ENCODE measurements around the gene GPHN. TPM values are rescaled to one million over a fixed set of nuclear protein-coding genes. Genes with fewer than 3 reads are reported as not detected.

The GPHN gene
- total and polyA plus RNA-seq, 2 of the 8 experiments (the other 6 are each of a cell fraction or from before 2014, with no cell fraction given): 6.0 to 16.0 TPM

- TF ChIP-seq, protein P1, sequence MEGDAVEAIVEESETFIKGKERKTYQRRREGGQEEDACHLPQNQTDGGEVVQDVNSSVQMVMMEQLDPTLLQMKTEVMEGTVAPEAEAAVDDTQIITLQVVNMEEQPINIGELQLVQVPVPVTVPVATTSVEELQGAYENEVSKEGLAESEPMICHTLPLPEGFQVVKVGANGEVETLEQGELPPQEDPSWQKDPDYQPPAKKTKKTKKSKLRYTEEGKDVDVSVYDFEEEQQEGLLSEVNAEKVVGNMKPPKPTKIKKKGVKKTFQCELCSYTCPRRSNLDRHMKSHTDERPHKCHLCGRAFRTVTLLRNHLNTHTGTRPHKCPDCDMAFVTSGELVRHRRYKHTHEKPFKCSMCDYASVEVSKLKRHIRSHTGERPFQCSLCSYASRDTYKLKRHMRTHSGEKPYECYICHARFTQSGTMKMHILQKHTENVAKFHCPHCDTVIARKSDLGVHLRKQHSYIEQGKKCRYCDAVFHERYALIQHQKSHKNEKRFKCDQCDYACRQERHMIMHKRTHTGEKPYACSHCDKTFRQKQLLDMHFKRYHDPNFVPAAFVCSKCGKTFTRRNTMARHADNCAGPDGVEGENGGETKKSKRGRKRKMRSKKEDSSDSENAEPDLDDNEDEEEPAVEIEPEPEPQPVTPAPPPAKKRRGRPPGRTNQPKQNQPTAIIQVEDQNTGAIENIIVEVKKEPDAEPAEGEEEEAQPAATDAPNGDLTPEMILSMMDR (IDR thresholded peaks at IDR 0.05; ENCODE audit: control extremely low read depth in 1 of 3, insufficient read depth in 1 of 3, low read depth in 1 of 3, low read length in 3 of 3): no peak
- TF ChIP-seq SP1 (IDR thresholded peaks at IDR 0.05; ENCODE audit: low read depth, low read length) (no peak), POLR2AphosphoS5 (IDR thresholded peaks at IDR 0.05; ENCODE audit: low read depth, low read length) (no peak), JUND (IDR thresholded peaks at IDR 0.05; ENCODE audit: low read length) (no peak), EGR1 (IDR thresholded peaks at IDR 0.05; ENCODE audit: borderline replicate concordance, low read depth, low read length) (no peak), SIX5 (IDR thresholded peaks at IDR 0.05; ENCODE audit: low read depth, low read length) (no peak), RBBP5 (IDR thresholded peaks at IDR 0.05; ENCODE audit: borderline replicate concordance, low read depth, low read length) (no peak), RNF2 (IDR thresholded peaks at IDR 0.05; ENCODE audit: borderline replicate concordance, low read depth, low read length, missing control alignments, poor library complexity, severe bottlenecking) (no peak), TAF7 (optimal IDR thresholded peaks at IDR 0.05; ENCODE audit: borderline replicate concordance, low read depth, low read length) (no peak), PHF8 (conservative IDR thresholded peaks at IDR 0.05; ENCODE audit: low read depth, low read length) (no peak), RAD21 (IDR thresholded peaks at IDR 0.05 in 1 of 2, conservative IDR thresholded peaks at IDR 0.05 in 1 of 2; ENCODE audit: low read depth in 2 of 2, low read length in 2 of 2) (no peak), KDM5A (IDR thresholded peaks at IDR 0.05; ENCODE audit: low read length) (no peak), NRF1 (IDR thresholded peaks at IDR 0.05; ENCODE audit: low read depth, low read length) (no peak), TBP (IDR thresholded peaks at IDR 0.05; ENCODE audit: low read depth, low read length) (no peak)
These were observed 35.7 kb upstream of the GPHN start (continued) for GRCh38 chr14:66472251-66472650.

All from H1 (cell line).